ENCODE data around the gene BTBD9.

BTBD9 gene

DNA sequence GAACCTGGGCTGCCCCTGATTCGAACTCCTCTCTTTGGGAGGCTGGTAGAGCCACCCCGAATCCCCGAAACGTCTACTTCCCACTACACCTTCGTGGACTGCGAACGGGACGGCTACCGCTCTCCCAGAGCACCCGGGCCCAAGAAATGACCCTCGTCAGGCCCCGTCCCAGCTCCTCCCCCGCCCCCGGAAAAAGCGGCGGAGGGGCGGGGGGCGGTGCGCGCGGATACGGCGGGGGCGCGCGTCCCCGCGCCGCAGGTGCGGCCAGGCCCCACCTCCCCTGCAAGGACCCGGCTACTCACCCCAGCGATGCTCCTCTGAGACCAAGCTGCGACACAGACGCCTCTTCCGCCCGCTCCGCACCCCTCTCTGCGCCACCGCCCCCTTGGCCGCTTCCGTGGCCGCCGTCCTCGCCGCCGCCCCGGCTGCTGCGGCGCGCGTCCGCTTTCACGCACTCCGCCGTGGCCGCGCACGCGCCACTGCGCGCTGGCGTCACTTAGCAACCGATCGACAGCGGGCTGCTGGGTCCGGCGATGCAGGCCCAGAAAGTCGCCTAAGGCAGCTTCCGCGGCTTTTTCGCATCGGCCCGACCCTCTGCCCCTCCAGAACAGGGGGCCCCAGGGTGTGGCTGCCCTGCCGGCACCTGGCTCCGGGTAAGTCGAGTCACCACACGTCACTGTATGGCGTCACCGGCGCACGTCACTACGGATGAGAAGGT, at the start of gene BTBD9:
BTBD9 (minus strand) TSS at position 432 of the 718 bp plus-strand sequence.
- DNase-seq (ENCODE audit: low spot score) = peak; percentile 78

GRCh38 chr6:38688579-38689087, 48.9 kb upstream of the BTBD9 start:
- no peak for DNase-seq (ENCODE audit: low spot score)

DNA sequence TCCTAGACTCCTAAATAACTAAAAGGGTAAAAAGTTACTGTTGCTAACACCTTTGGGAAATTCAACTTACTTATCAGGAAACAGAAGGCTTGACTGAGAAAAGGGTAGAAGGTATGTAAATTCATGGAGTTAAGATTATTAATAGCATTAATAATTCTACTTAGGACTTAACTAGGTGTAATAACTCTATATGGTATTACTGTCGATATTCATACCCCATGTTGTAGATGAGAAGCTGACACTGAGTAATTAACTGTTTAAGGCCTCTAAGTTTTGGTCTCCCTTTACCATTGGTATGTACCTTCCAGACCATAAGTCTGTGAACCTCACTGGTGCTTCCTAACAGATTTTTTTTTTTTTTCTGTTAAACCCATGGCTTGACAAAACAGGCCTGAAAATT, 47.8 kb upstream of the BTBD9 start:
- DNase-seq (ENCODE audit: low spot score) = no peak

- DNase-seq (ENCODE audit: low spot score) = no peak
Measured at GRCh38 chr6:38687043-38687353, 47.3 kb upstream of the BTBD9 start.

- no peak for DNase-seq (ENCODE audit: low spot score)
Measured at GRCh38 chr6:38686270-38687042, 46.7 kb upstream of the BTBD9 start.

DNA sequence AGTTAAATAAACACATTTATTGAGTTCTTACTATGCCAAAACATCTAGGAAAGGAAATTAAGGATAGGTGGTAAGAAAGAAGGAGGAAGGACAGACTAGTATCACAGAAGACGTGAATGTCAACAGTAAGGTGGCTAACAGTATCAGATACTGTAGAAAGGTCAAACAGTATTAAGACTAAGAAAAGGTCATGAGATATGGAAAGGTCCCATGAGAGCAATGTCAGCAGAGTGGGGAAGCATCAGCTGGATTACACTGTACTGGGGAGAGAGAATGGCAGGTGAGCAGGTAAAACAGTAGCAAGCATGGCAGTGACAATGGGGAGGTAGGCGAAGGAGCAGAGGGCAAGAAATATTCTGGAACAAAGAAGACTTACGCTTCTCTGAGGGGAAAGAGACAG, 45.2 kb upstream of the BTBD9 start:
- no peak for DNase-seq (ENCODE audit: low spot score)

DNA sequence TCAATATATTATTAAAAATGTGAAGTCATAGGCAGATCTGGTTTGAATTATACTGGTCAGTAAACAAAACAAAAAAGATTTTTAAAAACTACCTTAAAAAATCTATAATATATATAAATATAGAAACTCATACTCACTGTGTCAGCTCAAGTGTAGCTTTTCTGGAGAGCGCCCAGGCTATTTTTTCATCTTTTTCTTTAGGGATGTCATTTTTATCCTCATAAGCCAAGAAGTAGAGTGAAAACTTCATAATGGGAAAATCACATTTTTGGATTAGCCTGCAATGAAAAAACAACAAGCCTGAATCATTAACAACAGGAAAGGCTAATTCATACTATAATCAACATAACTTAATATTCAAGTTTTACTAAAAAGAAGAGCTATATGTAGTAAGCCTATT, 44.5 kb upstream of the BTBD9 start:
- DNase-seq (ENCODE audit: low spot score) = no peak

GRCh38 chr6:38681850-38682249, 42.1 kb upstream of the BTBD9 start:
- DNase-seq (ENCODE audit: low spot score) = no peak

DNA sequence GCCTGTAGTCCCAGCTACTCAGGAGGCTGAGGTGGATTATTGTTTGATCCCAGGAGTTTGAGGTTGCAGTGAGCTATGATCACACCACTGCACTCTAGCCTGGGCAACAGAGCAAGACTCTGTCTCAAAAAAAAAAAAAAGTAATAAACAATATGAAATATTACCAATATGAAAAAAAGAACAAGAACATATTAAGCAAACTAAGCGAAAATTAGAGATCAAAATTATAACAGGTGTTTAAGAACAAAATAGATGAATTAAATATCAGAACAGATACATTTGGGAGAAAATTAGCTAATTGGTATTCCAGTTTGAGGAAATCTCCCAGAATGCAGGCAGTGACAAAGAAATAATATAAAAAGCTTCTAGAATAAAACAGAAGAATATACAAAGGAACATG, 39.9 kb upstream of the BTBD9 start:
- no peak for DNase-seq (ENCODE audit: low spot score)

DNA sequence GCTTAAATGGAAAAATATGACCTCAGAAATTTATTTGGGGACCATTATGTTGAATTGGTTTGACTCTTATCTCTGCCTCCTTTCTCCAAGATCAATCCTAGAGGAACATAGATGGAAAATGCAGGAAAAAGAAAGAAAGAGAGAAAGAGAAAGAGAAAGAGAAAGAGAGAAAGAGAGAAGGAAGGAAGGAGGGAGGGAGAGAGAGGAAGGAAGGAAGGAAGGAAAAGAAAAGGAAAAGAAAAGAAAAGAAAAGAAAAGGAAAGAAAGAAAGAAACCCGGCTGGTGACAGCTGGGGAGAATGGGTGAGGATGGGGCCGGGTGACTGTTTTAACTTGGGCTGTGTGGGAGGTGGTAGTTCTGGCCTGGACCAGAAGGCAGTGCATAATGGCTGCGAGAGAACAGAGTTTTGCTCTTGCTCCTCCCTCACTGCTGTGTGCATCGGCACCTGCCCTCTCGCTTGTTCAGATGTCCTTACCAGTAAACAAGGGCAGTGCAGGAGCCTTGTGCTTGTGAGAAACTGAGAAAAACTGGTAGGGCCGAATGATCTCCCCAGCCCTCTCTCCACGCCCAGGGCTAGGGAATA, 38.5 kb upstream of the BTBD9 start:
- no peak for DNase-seq (ENCODE audit: low spot score)

GRCh38 chr6:38676974-38677544, 37.3 kb upstream of the BTBD9 start:
- DNase-seq (ENCODE audit: low spot score) = no peak

DNA sequence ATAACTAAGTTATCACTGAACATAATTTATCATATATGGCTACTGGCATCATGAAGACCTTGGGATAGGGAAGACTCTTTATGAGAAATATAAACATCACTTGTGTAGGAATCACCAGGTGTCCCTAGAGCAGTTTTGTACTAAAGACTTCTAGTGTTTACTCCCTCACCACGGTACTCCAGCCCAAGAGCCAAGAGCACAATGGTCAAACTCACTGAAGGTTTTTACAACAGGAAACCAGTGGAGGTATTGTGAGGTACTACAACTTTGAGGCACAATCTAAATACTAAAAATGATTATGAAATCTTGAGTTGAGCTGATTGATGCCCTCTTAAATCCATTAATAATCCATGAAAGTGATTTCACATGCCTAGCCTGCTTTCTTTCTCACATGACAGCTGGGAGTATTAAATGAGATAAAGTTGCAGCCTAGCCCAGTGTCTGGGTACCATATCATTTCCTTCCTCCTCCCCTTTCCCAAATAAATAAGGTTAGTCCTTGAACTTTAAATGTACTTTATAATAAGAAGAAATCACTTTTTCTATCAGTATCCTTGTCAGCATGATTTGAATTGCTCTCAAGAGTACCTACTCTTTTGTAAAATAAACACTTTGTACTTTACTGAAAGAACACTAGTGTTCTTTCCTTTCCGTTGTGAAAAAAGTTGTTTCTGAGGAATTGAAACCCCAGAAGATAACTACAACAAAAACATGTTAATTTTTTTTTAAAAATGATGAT, 36.7 kb upstream of the BTBD9 start:
- DNase-seq (ENCODE audit: low spot score) = no peak

DNA sequence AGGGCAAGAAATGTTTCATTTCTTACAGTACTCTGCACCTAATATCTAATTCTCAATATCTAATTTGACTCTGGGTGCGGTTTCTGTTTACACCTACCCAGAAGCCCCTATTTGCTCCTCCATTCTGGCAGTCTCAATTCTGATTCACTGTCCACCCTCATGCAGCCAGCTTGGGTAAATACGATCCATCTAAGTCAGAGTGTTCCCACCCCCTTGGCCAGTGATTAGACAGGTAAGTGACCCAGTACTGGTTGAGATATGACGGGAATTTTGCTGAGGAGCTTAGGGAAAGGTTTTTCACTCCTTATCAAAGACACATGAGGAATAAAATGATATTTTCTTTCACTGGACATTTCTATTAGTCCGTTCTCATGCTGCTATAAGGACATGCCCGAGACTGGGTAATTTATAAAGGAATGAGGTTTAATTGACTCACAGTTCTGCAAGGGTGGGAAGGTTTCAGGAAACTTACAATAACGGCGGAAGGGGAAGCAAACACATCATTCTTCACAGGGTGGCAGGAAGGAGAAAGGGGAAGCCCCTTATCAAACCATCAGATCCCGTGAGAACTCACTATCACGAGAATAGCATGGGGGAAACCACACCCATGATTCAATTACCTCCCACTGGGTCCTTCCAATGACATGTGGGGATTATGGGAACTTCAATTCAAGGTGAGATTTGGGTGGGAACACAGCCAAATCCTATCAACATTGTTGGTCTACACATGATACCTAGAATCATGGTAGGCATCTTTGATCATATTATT, 33.9 kb upstream of the BTBD9 start:
- no peak for DNase-seq (ENCODE audit: low spot score)

DNA sequence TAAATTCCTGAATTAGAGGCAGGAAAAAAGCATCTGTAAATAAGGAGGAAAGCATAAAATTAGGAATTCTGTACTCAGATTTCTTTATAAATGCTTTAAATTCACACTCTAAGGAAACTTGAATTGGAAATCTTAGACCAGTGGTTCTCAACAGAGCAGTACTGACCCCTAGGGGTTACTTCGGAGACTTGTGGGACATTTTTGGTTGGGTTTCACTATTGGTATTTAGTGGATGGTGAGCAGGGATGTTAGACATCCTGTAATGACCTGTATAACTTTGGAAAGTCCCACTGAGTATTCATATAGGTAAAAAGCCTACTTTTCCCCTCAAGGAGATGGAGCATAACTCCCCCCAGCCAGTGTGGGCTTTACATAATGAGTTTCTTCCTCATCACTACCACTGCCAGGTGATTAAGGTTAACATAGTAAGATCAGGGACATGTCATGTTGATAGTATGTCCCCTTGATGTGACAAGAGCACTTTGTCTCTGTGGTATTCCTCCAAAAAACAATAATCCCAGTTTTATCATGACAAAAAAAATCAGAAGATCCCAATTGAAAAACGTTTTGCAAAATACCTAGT, 32.2 kb upstream of the BTBD9 start:
- DNase-seq (ENCODE audit: low spot score) = peak; percentile 53

GRCh38 chr6:38658418-38659167, 18.9 kb upstream of the BTBD9 start:
- no peak for DNase-seq (ENCODE audit: low spot score)

DNA sequence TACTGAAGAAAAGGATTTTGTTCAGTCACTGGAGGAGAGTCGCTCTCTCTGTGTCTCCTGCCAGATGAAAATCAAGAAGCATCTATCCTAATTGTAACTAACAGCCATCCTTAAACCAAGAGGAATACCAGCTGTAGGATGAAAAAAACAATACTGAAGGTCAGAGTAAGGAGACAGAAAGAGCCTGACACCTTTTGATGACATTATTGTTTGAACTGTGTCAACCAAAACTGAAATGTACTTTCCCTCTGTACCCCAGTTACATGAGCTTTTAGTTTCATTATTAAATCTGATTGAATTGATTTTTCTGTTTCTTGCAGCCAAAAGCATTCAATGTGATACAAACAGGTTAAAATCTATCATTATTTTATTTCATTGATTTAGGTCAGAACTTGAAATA, 17.2 kb upstream of the BTBD9 start:
- DNase-seq (ENCODE audit: low spot score) = no peak

- DNase-seq (ENCODE audit: low spot score) = no peak
Measured at GRCh38 chr6:38654263-38654662, 14.5 kb upstream of the BTBD9 start.

GRCh38 chr6:38651121-38651784, 11.5 kb upstream of the BTBD9 start:
- DNase-seq (ENCODE audit: low spot score) = no peak

GRCh38 chr6:38650207-38650752, 10.6 kb upstream of the BTBD9 start:
- DNase-seq (ENCODE audit: low spot score) = no peak
